Measurements from ENCODE around the gene PCMT1. TPM values are rescaled to one million over a fixed set of nuclear protein-coding genes. Genes with fewer than 3 reads are reported as not detected.
"Not testable (repeated sequence)": the region's sequence is repeated elsewhere in the genome, so short reads cannot be mapped to it uniquely, and the experiment has no call there.

PCMT1 gene
- total and polyA plus RNA-seq, 8 donors: 9.7 to 35.6 (median 26.9) TPM

DNA sequence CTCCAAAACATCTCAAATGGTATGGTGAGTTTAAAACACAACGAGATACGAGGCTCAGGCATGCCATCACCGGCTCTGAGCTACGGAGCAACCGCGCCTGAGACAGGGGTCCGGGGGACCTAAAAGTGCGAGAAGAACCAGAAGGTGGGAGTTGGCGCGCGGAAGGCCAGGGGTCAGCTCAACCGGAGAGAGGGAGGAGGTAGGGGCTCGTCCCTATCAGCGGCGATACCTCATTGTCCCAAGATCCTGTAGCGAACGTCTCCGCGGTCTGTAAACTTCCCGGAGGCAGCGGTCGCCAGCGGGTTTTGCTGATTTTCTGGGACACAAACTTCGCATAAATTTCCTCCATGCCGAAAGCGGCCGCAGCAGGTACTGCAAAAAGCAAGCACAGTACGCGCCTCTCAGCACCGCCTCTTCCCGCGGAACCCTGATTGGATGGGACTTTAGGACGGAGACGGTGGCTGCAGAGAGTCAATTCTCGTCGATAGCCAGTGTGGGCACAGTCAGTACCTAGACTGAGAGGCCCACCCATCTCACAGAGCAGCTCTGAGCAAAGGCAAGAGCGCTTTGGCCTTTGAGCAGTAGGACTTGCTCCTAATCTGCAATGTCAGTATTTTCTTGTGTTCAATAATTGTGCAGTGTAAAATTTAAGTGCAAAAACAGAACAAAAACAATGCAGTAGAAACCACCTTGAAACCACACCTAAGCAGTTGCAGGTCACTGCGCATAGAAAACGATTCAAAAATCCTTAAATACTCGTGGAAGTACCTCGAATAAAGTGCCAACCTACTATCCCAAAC, 3.2 kb upstream of the PCMT1 start, which contains the start of gene NUP43:
Gene NUP43, minus strand, starts transcription at position 383 of the 800 bp plus-strand sequence. Its CDS starts 34 bp downstream, at position 349.
- no peaks in the 10 kb centered on the region for H3K9me3 ChIP-seq
- ATAC-seq: peak; percentile 66 to 84 (median 80)
- peak; percentile 41 to 64 (median 52) for TF ChIP-seq CTCF (IDR thresholded peaks at IDR 0.05)
- peaks cover 0 to 11% (median 0%) of the 10 kb centered on the region in 3 donors for H3K36me3 ChIP-seq
- intact Hi-C loops (cut with DNase I): no loop called here
- peaks cover 3 to 16% (median 4%) of the 10 kb centered on the region in 3 donors for H3K4me1 ChIP-seq
- H3K27ac ChIP-seq: peak within 1 kb of the TSS; percentile 41 to 80 (median 70)
- FAIRE-seq: no peak
- peak within 1 kb of the TSS; percentile 45 to 81 (median 74) for H3K4me3 ChIP-seq
- DNase-seq: peak; percentile 88 to 96 (median 91)
- 3% methylated on average over 41 of the region's 41 CpGs for WGBS, 2 donors
- H3K27me3 ChIP-seq: no peaks in the 10 kb centered on the region

GRCh38 chr6:149749082-149749593, 403 bp upstream of the PCMT1 start:
- Histone ChIP-seq H3K4me1 (peaks cover 3 to 25% (median 5%) of the 10 kb centered on the region in 3 donors), H3K4me3 (peak overlapping the region; percentile 72 to 98 (median 94)), H3K27ac (peak overlapping the region; percentile 74 to 90 (median 90))
- intact Hi-C loops (cut with DNase I); H3K9me3 ChIP-seq; DNase-seq; H3K36me3 ChIP-seq; FAIRE-seq; H3K27me3 ChIP-seq: not testable (repeated sequence)
- ATAC-seq: peak; percentile 13 to 23 (median 14)
- WGBS, 2 donors: 0% methylated on average over 25 of the region's 38 CpGs

GRCh38 chr6:149750136-149750609, 632 bp downstream of the PCMT1 start:
- Histone ChIP-seq H3K27ac (peak overlapping the region; percentile 74 to 90 (median 90)), H3K36me3 (no peaks in the 10 kb centered on the region), H3K9me3 (no peaks in the 10 kb centered on the region), H3K27me3 (no peaks in the 10 kb centered on the region), H3K4me1 (peaks cover 3 to 21% (median 5%) of the 10 kb centered on the region in 3 donors), H3K4me3 (peak overlapping the region; percentile 72 to 98 (median 94))
- ATAC-seq: peak in 3 of 4 donors; percentile 1 to 34 (median 21)
- no peak for TF ChIP-seq CTCF (IDR thresholded peaks at IDR 0.05)
- intact Hi-C loops (cut with DNase I): no loop called here
- 0 to 1% methylated on average over 21 to 25 of the region's 25 CpGs for WGBS, 2 donors
- FAIRE-seq: no peak
- DNase-seq: peak in 5 of 6 donors; percentile 37 to 69 (median 47)

- WGBS, 2 donors: 78 to 93% methylated on average over 8 of the region's 8 CpGs
- Histone ChIP-seq H3K9me3 (no peaks in the 10 kb centered on the region), H3K4me3 (peak overlapping the region in 2 of 4 donors; percentile 72 to 98), H3K4me1 (peaks cover 3 to 15% (median 5%) of the 10 kb centered on the region in 3 donors), H3K27ac (no peak overlapping the region), H3K36me3 (no peaks in the 10 kb centered on the region), H3K27me3 (no peaks in the 10 kb centered on the region)
- intact Hi-C loops (cut with DNase I): no loop called here
- no peak for FAIRE-seq
- no peak for DNase-seq
- no peak for TF ChIP-seq CTCF (IDR thresholded peaks at IDR 0.05)
- no peak for ATAC-seq
These were observed 1.7 kb downstream of the PCMT1 start for GRCh38 chr6:149751239-149751638.

- H3K4me3 ChIP-seq; H3K9me3 ChIP-seq; H3K36me3 ChIP-seq; intact Hi-C loops (cut with DNase I); H3K27ac ChIP-seq; H3K27me3 ChIP-seq; ATAC-seq; FAIRE-seq; DNase-seq: not testable (repeated sequence)
- peaks cover 0 to 11% (median 5%) of the 10 kb centered on the region in 3 donors for H3K4me1 ChIP-seq
- WGBS, 2 donors: 97 to 99% methylated on average over 5 of the region's 5 CpGs
These were observed 2.4 kb downstream of the PCMT1 start for GRCh38 chr6:149751920-149752319.
